Measurements from ENCODE around the gene BORCS5. TPM values are rescaled to one million over a fixed set of nuclear protein-coding genes. Genes with fewer than 3 reads are reported as not detected.

The BORCS5 gene
- total RNA-seq, 1 donor from 2014 or later = 13.3 TPM

DNA sequence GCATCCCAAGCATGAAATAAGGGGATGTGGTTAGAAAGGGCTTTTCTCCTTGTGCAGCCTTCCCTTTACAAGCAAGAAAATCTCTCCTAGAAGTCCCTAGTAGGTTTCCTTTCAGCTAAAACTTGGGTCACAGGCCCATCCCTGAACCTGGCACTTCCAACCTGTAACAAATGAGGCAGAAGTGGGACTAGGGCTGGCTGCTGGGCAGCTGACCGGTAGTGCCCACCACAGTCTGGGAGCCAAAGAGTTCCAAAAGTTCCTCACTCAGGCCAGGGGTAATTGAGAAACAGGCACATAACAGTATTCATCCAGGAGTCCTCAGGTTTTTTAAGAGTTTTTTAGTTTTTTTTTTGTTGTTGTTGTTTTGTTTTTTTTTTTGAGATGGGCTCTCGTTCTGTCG is 30.6 kb upstream of the BORCS5 start:
- Histone ChIP-seq H3F3A (ENCODE audit: low read depth) (no peaks in the 10 kb centered on the region), H3K9ac (no peak overlapping the region), H3K4me1 (no peaks in the 10 kb centered on the region), H2AFZ (replicated peaks) (no peak overlapping the region), H3K4me2 (no peak overlapping the region), H3K9me3 (ENCODE audit: low read depth) (no peaks in the 10 kb centered on the region), H3K36me3 (no peaks in the 10 kb centered on the region), H3K27me3 (no peaks in the 10 kb centered on the region), H4K20me1 (ENCODE audit: low read depth) (no peaks in the 10 kb centered on the region), H3K4me3 (no peak overlapping the region), H3K79me2 (ENCODE audit: low read depth) (no peaks in the 10 kb centered on the region), H3K27ac (no peak overlapping the region)
- H3K4me1 Mint-ChIP-seq = peaks cover 13% of the 10 kb centered on the region
- H3K27ac Mint-ChIP-seq = no peak overlapping the region
- H3K4me3 Mint-ChIP-seq = no peak overlapping the region
- no peaks in the 10 kb centered on the region for H3K36me3 Mint-ChIP-seq
- DNase-seq (ENCODE audit: low spot score) = no peak
- H3K27me3 Mint-ChIP-seq (ENCODE audit: insufficient read depth, low read depth) = peaks cover 4% of the 10 kb centered on the region
- H3K9me3 Mint-ChIP-seq = peaks cover 5% of the 10 kb centered on the region
- TF ChIP-seq EZH2phosphoT487 (IDR thresholded peaks at IDR 0.05) = no peak
- TF ChIP-seq, protein P1, sequence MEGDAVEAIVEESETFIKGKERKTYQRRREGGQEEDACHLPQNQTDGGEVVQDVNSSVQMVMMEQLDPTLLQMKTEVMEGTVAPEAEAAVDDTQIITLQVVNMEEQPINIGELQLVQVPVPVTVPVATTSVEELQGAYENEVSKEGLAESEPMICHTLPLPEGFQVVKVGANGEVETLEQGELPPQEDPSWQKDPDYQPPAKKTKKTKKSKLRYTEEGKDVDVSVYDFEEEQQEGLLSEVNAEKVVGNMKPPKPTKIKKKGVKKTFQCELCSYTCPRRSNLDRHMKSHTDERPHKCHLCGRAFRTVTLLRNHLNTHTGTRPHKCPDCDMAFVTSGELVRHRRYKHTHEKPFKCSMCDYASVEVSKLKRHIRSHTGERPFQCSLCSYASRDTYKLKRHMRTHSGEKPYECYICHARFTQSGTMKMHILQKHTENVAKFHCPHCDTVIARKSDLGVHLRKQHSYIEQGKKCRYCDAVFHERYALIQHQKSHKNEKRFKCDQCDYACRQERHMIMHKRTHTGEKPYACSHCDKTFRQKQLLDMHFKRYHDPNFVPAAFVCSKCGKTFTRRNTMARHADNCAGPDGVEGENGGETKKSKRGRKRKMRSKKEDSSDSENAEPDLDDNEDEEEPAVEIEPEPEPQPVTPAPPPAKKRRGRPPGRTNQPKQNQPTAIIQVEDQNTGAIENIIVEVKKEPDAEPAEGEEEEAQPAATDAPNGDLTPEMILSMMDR (IDR thresholded peaks at IDR 0.05) = no peak
- no peak for TF ChIP-seq EZH2 (IDR thresholded peaks at IDR 0.05)

DNA sequence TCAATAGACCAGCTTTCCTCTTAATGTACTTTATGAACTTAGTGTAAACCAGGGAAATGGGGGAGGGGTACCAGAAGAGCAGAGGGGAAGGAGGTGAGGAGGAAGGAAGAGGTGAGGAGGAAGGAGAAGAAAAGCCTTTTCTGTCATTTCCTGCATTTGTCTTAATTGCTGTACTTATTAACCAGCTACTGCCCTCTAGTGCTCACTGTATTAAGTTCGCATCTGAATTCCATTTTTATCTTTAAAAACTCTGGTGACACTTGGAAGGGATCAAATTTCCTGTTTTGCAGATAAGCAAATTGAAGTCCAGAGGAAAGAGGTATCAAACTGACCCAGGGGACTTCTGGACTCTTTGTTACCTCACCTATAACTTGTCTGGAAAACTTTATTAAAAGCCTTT is 29.1 kb upstream of the BORCS5 start:
- TF ChIP-seq EZH2phosphoT487 (IDR thresholded peaks at IDR 0.05) = no peak
- TF ChIP-seq, protein P1 (IDR thresholded peaks at IDR 0.05) = peak; percentile 81
- TF ChIP-seq EZH2 (IDR thresholded peaks at IDR 0.05) = no peak
- Mint-ChIP-seq H3K4me3 (no peak overlapping the region), H3K4me1 (peaks cover 22% of the 10 kb centered on the region), H3K9me3 (no peaks in the 10 kb centered on the region), H3K27ac (no peak overlapping the region), H3K36me3 (no peaks in the 10 kb centered on the region), H3K27me3 (ENCODE audit: insufficient read depth, low read depth) (peaks cover 2% of the 10 kb centered on the region)
- Histone ChIP-seq H3F3A (ENCODE audit: low read depth) (no peaks in the 10 kb centered on the region), H3K27ac (no peak overlapping the region), H3K27me3 (no peaks in the 10 kb centered on the region), H3K4me2 (no peak overlapping the region), H3K79me2 (ENCODE audit: low read depth) (no peaks in the 10 kb centered on the region), H3K9me3 (ENCODE audit: low read depth) (no peaks in the 10 kb centered on the region), H3K36me3 (no peaks in the 10 kb centered on the region), H2AFZ (replicated peaks) (no peak overlapping the region), H3K9ac (no peak overlapping the region), H4K20me1 (ENCODE audit: low read depth) (no peaks in the 10 kb centered on the region), H3K4me3 (no peak overlapping the region), H3K4me1 (peaks cover 8% of the 10 kb centered on the region)
- peak; percentile 75 for DNase-seq (ENCODE audit: low spot score)

DNA sequence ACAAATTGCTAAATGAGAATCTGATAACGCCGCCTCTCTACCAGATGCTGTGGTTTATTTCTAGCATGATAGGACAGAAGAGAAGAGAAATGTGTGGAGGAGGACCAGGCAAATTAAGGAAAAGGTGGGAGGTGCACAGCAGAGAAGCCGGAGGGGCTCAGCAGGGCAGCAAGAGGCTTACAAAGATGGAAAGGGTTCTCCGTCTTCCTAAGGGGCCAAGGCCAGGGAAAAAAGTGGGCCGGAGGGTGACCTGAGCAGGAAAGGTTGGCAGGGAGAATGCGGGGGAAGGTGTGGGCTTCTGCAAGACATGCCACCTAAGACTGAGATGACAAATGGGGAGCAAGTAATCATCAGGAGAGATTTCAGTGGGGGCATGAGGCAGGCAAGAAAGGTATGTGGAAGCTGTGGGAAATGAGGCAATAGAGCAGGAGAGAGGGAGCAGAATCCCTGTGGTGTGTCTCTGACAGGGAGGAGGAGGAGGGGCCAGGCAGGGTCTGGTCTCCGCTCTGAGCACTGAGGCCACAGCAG is 25.6 kb upstream of the BORCS5 start:
- no peak for TF ChIP-seq EZH2phosphoT487 (IDR thresholded peaks at IDR 0.05)
- no peak for TF ChIP-seq EZH2 (IDR thresholded peaks at IDR 0.05)
- TF ChIP-seq, protein P1 (IDR thresholded peaks at IDR 0.05) = no peak
- Histone ChIP-seq H3K4me3 (no peak overlapping the region), H3K36me3 (no peaks in the 10 kb centered on the region), H3K4me1 (peaks cover 8% of the 10 kb centered on the region), H3K4me2 (peak overlapping the region; percentile 14), H3K27me3 (no peaks in the 10 kb centered on the region), H3K9me3 (ENCODE audit: low read depth) (no peaks in the 10 kb centered on the region), H3K79me2 (ENCODE audit: low read depth) (no peaks in the 10 kb centered on the region), H4K20me1 (ENCODE audit: low read depth) (no peaks in the 10 kb centered on the region), H3K9ac (no peak overlapping the region), H2AFZ (replicated peaks) (no peak overlapping the region), H3K27ac (no peak overlapping the region), H3F3A (ENCODE audit: low read depth) (no peaks in the 10 kb centered on the region)
- peak; percentile 59 for DNase-seq (ENCODE audit: low spot score)
- Mint-ChIP-seq H3K27me3 (ENCODE audit: insufficient read depth, low read depth) (no peaks in the 10 kb centered on the region), H3K9me3 (no peaks in the 10 kb centered on the region), H3K4me1 (peaks cover 22% of the 10 kb centered on the region), H3K4me3 (no peak overlapping the region), H3K36me3 (no peaks in the 10 kb centered on the region), H3K27ac (peak overlapping the region; percentile 4)

Data from neural progenitor cell (in vitro differentiated cells).